Bronchial epithelial cell (primary cell): Measurements from ENCODE around the gene IFT43. TPM values are rescaled to one million over a fixed set of nuclear protein-coding genes. Genes with fewer than 3 reads are reported as not detected.

Experiments
- DNase-seq: peaks from one replicate; pipeline ENCODE4 v3.0.0-alpha.2; 2010; ENCODE audit warnings: low read depth
- FAIRE-seq: peaks from 2 replicates; lab custom pipeline; 2011; peaks lifted over from hg19 to GRCh38; lab: Jason Lieb, UNC
- H3K27me3 ChIP-seq: 2 replicates; pipeline ENCODE4 v1.5.1; 2011; ENCODE audit warnings: low read length; ENCODE audit not compliant: control insufficient read depth, insufficient read depth
- H3K36me3 ChIP-seq: 2 replicates; pipeline ENCODE4 v1.5.1; 2011; ENCODE audit warnings: low read length; ENCODE audit not compliant: control insufficient read depth, insufficient read depth
- H3K4me3 ChIP-seq: 2 replicates; pipeline ENCODE4 v1.5.1; 2011; ENCODE audit warnings: mild to moderate bottlenecking, low read depth, low read length, control low read depth
- CTCF ChIP-seq: IDR thresholded peaks from 2 replicates; pipeline ENCODE4 v1.5.1; 2011; ENCODE audit warnings: mild to moderate bottlenecking, moderate library complexity, low read length, control low read depth, inconsistent platforms; ENCODE audit not compliant: insufficient read depth, severe bottlenecking
- total RNA-seq: library from RNA; depleted of rRNA; stranded (reverse); fragments of >200 nt; gene quantifications from 2 replicates; pipeline ENCODE4 v1.2.1, GENCODE V29; 2014

IFT43 gene
- 24.0 and 49.0 TPM in 2 replicates for total RNA-seq

DNA sequence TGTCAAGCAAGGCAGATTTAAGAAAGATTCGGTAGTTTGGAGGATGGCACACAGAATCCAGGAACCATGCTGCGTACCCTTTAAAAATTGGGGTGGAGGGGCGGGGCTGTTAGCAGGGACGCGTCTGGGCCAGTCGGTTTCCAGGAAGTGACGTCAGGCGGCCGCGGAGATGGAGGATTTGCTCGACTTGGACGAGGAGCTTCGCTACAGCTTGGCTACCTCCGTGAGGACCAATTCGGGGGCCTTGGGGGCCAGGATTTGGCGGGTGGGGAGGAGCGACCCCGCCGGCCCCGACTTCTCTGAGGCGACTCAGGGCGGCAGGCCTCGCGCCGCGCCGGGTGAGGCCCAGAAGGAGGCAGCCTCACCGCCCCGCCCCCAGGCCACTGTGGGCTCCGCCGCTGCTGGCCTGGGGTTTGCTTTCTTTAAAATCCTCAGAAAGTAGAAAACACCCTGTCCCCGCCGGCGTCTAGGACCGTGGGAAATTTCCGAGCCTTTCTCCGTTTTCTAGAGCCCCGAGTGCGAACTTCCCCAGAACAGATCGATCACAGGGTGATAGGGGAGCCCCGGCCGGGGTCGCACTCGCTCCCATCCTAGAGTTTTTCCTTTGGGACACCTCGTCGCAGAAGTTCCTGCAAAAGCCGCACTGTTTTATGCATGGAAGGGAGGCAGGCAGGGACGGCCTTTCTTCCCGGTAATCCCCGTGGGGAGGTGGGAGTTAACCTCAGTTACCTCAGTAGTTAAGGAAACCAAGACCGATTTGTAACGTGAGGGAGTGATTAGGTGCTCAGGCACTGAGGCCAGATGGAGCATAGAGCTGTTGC is at the start of gene IFT43:
TSS of gene IFT43 (plus strand) at position 146 of the 821 bp plus-strand sequence. CDS start at position 170, 24 bp downstream.
- Histone ChIP-seq H3K27me3 (no peaks in the 10 kb centered on the region), H3K4me3 (peak within 1 kb of the TSS; percentile 78), H3K36me3 (peaks cover 3% of the 10 kb centered on the region)
- FAIRE-seq (no peak), DNase-seq (peak; percentile 63)
- TF ChIP-seq CTCF = no peak

DNA sequence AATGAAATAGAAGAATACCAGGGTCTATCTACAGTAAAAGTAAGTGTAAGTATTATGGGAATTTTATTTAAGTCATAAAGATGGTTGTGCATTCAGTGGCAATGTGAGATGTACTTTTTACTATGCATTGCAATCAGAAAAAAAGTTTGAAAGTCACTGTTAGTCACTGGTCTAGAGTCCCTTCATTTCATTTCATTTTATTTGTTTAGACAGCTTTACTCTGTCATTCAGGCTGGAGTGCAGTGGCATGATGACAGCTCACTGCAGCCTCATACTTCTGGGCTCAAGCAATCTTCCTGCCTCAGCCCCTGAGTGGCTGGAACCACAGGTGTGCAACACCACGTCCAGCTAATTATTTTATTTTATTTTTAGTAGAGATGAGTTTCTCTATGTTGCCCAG is 46.4 kb upstream of the IFT43 start:
- no peak for TF ChIP-seq CTCF
- H3K4me3 ChIP-seq = no peak overlapping the region
- FAIRE-seq (no peak), DNase-seq (no peak)
- no peaks in the 10 kb centered on the region for H3K36me3 ChIP-seq
- no peaks in the 10 kb centered on the region for H3K27me3 ChIP-seq

- Histone ChIP-seq H3K4me3 (no peak overlapping the region), H3K27me3 (no peaks in the 10 kb centered on the region), H3K36me3 (no peaks in the 10 kb centered on the region)
- no peak for TF ChIP-seq CTCF
- DNase-seq (no peak), FAIRE-seq (no peak)
Observed at GRCh38 chr14:75941030-75941429, 44.5 kb upstream of the IFT43 start.

DNA sequence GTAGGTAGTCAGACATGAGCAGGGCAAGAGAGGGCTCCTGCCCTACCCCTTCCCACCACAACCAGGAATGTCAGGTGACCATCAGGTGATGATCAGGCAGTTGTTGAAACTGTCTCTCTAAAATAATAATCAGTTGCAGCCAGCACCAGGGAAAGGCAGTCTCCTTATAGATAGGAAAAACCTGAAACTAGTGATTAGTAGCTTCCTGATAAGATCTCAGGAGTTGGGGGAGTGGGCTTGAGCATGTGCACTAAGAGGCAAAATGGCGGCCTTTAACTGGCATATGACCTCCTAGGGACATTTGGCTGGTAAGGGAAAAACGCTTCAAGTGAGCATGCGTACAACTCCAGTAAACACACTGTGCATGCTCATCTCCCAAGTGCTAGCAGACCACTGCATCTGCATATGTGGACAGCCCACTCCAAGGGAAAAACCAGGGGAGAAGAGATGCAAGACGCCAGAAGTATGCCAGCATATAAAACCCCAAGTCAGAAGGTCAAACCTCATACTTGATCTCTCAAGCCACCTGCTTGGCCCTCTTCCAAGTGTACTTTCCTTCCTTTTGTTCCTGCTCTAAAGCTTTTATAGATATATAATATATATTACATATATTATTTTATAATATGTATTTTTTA is 40.8 kb upstream of the IFT43 start:
- DNase-seq = no peak
- FAIRE-seq = peak; percentile 83
- TF ChIP-seq CTCF = no peak
- Histone ChIP-seq H3K27me3 (no peaks in the 10 kb centered on the region), H3K36me3 (no peaks in the 10 kb centered on the region), H3K4me3 (no peak overlapping the region)

DNA sequence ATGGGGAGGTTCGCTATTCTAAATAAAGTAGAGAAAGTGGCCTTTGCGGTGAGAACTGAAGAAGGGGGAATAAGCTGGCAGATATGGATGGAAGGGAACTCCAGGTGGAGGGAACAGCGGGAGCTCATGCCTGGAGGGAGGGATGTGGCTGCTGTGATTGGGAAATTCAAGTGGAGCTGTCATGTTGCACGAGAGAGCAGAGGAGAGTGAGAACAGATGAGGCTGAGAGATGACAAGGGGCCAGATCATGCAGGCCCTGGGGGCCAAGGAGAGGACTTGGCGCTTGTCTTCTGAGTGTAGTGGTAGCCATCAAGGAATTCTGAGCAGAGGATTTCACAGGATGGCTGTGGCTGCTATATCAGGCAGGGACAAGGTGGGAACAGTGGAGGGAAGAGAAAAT is 38.8 kb upstream of the IFT43 start:
- Histone ChIP-seq H3K27me3 (no peaks in the 10 kb centered on the region), H3K36me3 (no peaks in the 10 kb centered on the region), H3K4me3 (no peak overlapping the region)
- no peak for TF ChIP-seq CTCF
- no peak for FAIRE-seq
- no peak for DNase-seq
